T-helper 17 cell (primary cell): ENCODE measurements around the gene DOCK1. TPM values are rescaled to one million over a fixed set of nuclear protein-coding genes. Genes with fewer than 3 reads are reported as not detected.

Experiments used
- ATAC-seq: fragments of 150-1000 bp; cut with Tn5 transposase; 2 replicates; pipeline ENCODE4 v1.10.0; 2021; ENCODE audit warnings: mild to moderate bottlenecking, moderate library complexity
- DNase-seq, 3 donors: peaks; one replicate each; pipeline versions ENCODE4 v3.0.0 to v3.0.0-alpha.2; 2020 to 2021
- H3K9me3 ChIP-seq: one replicate; pipeline ENCODE4 v1.7.0; 2013; ENCODE audit warnings: low read length, mild to moderate bottlenecking; ENCODE audit not compliant: control insufficient read depth, poor library complexity, severe bottlenecking
- H3K27ac Mint-ChIP-seq: one replicate; pipeline ENCODE4 v1.8.0; 2022; ENCODE audit warnings: mild to moderate bottlenecking, moderate library complexity, mixed read lengths
- H3K27me3 Mint-ChIP-seq: one replicate; pipeline ENCODE4 v1.8.0; 2022; ENCODE audit warnings: mixed read lengths
- H3K36me3 Mint-ChIP-seq: one replicate; pipeline ENCODE4 v1.8.0; 2022; ENCODE audit warnings: low read depth, mixed read lengths
- H3K4me1 Mint-ChIP-seq: one replicate; pipeline ENCODE4 v1.8.0; 2022; ENCODE audit warnings: mild to moderate bottlenecking, mixed read lengths
- H3K4me3 Mint-ChIP-seq: one replicate; pipeline ENCODE4 v1.8.0; 2022; ENCODE audit warnings: mild to moderate bottlenecking, moderate library complexity, mixed read lengths
- total RNA-seq, 4 donors: library from RNA in 2 of 4; stranded (reverse) in 2 of 4; gene quantifications; one replicate each; pipeline ENCODE4 v1.2.3 and lab custom pipeline; 2022 to 2026

Gene DOCK1
- total RNA-seq, 2 donors from 2014 or later: 0.76 TPM; not detected in 1

DNA sequence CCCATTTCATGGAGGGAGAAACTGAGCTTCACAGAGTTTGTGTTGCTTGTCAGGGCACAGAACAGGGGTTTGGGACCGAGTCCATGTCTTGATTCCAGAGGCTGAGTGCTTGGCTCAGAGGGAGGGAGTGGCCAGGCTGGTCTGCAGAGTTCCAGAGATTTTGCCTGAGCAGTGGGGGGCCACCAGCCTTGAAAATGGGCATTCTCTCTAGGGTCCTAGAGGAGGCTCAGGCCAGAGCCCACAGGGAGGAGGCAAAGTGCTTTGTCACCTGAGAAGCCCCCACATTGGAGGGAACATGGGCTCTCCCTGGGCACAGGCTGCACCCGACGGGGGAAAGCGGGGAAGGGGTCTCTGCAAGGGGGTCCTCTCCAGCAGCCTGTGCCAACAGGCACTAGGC is 51.5 kb downstream of the DOCK1 start:
- no peaks in the 10 kb centered on the region for H3K27me3 Mint-ChIP-seq
- no peak for ATAC-seq
- no peak overlapping the region for H3K4me3 Mint-ChIP-seq
- no peak overlapping the region for H3K27ac Mint-ChIP-seq
- no peaks in the 10 kb centered on the region for H3K9me3 ChIP-seq
- H3K4me1 Mint-ChIP-seq: no peaks in the 10 kb centered on the region
- no peak for DNase-seq
- no peaks in the 10 kb centered on the region for H3K36me3 Mint-ChIP-seq

DNA sequence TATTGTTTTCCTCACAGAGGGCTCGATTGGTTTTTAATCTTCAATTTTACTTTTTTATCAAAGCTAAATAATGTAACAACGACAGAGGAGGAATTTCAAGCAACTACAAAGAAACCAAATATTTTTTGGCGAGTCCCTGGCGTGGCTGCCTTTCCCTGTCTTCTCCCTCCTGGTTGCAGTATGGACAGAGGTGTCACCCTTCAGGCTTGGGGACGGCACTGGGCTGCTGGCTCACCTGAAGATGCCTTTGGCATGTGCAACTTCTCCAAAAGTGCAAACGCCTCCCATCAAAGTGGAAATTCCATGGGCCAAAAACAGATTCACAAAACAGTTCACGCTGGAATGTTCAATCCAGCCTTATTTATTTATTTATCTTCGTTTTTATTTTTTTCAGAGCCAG is 51.9 kb downstream of the DOCK1 start:
- Mint-ChIP-seq H3K27me3 (no peaks in the 10 kb centered on the region), H3K4me1 (no peaks in the 10 kb centered on the region), H3K27ac (no peak overlapping the region), H3K4me3 (no peak overlapping the region), H3K36me3 (no peaks in the 10 kb centered on the region)
- ATAC-seq (no peak), DNase-seq (no peak)
- H3K9me3 ChIP-seq: no peaks in the 10 kb centered on the region

DNA sequence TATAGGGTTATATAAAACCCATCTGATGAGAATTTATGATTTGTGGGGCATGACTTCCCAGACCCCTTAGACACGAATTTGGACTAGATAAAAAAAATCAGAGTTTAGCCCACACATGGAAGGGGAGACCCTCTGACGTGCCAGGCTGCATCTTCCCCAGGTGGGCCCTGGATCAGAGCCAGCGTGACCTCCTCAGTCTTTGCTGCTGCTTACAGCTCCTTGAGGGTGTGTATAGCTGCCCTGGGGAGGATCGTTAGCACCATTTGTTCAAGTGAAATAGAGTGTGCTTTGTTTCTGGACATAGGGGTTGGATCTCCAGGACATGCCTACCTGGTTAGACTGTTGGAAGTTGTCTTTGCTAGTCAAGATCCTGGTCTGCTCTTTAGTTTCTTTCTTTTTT is 54.2 kb downstream of the DOCK1 start:
- H3K27me3 Mint-ChIP-seq: no peaks in the 10 kb centered on the region
- H3K36me3 Mint-ChIP-seq: no peaks in the 10 kb centered on the region

DNA sequence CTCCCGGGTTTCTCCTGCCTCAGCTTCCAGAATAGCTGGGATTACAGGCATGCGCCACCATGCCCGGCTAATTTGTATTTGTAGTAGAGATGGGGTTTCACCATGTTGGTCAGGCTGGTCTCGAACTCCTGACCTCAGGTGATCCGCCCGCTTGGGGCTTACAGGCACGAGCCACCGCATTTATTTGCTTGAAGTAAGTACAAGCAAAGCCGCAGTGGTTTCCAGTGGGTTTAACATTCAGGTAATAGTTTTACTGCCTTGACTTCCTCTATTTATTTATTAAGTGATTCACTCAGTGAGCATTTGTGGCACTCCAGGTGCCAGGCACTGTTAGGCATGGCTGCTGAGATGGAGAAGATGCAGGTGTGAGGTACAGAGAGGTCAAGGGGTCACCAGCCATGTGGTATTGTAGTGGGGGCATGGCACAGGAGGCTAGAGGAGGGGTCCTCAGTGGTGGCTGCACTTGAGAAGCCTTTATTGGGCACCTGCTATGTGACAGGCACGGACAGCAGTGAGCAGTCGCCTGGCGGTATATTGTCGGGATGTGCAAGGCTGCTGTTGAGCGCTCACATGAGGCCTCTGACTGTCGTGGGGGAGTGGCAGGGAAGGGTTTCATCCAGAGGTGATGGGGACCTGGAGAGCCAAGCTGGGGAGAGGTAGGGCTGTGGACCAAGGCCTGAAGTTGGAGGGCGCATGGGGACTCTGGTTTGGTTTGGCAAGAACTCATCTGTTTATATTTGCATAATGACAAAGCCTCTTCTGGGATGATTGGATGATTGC is 54.9 kb downstream of the DOCK1 start:
- Mint-ChIP-seq H3K36me3 (no peaks in the 10 kb centered on the region), H3K27ac (no peak overlapping the region), H3K4me1 (no peaks in the 10 kb centered on the region), H3K27me3 (no peaks in the 10 kb centered on the region), H3K4me3 (no peak overlapping the region)
- no peak for ATAC-seq
- H3K9me3 ChIP-seq: no peaks in the 10 kb centered on the region
- DNase-seq: no peak

More for the DNA sequence above, 54.2 kb downstream of the DOCK1 start:
- ATAC-seq (no peak), DNase-seq (no peak)
- no peaks in the 10 kb centered on the region for H3K9me3 ChIP-seq
- no peak overlapping the region for H3K27ac Mint-ChIP-seq
- H3K4me1 Mint-ChIP-seq: no peaks in the 10 kb centered on the region
- H3K4me3 Mint-ChIP-seq: no peak overlapping the region

DNA sequence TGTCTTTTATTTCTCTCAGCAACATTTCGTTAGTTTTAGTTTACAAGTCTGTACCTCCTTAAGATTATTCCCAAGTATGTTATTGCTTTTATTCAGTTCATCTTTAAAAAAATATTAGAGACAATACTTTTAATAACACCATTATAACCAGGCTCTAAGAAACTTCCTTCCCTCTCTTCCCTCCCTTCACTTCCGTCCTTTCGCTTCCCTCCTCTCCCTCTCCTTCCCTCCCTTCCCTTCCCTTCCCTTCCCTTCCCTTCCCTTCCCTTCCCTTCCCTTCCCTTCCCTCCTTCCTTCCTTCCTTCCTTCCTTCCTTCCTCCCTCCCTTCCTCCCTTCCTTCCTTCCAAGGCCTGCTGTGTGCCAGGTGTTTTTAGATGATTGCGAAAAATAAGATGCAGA is 58.1 kb downstream of the DOCK1 start:
- Mint-ChIP-seq H3K4me1 (no peaks in the 10 kb centered on the region), H3K4me3 (no peak overlapping the region), H3K27me3 (no peaks in the 10 kb centered on the region), H3K27ac (no peak overlapping the region), H3K36me3 (no peaks in the 10 kb centered on the region)
- DNase-seq: no peak
- H3K9me3 ChIP-seq: no peaks in the 10 kb centered on the region
- no peak for ATAC-seq

DNA sequence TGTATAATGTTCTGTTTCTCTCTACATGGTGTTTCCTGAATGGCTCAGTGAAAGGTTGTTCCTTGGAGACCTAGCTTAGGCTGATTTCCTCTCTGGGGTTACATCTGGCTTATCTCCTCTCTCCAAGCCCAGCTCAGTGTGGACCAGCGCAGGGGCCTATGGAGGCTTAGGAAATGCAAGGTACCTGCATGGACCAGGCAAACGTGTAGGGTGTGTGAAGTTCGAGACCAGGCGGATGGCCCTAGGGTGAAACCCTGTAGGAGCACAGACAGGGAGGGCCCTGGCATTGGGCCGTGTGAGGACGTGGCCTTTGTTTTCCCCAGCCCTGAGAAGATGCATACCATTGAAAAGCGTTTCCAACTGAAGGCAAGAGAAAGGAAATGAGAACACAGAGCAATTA is 59.0 kb downstream of the DOCK1 start:
- no peaks in the 10 kb centered on the region for H3K36me3 Mint-ChIP-seq
- ATAC-seq (no peak), DNase-seq (no peak)
- H3K27me3 Mint-ChIP-seq: no peaks in the 10 kb centered on the region
- no peak overlapping the region for H3K27ac Mint-ChIP-seq
- no peaks in the 10 kb centered on the region for H3K9me3 ChIP-seq
- H3K4me3 Mint-ChIP-seq: no peak overlapping the region
- no peaks in the 10 kb centered on the region for H3K4me1 Mint-ChIP-seq

DNA sequence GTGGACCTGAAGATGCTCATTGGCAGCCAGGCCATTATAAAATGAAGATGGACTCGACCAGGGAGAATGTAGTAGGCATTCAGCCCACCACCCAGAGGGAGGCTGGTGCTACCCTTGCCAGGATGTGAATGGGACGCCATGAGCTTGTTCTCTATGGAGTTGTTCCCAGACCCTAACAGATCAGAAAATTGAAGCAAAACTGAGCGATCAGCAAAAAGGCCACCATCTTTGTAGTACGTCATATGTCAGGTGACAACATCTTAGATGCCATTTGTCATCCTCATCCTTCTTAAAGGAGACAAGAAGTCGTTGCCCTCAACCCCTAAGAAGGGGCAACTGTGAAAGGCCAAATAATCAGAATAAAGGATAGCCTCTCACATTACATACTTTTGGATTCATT is 61.7 kb downstream of the DOCK1 start:
- ATAC-seq (no peak), DNase-seq (no peak)
- Mint-ChIP-seq H3K36me3 (no peaks in the 10 kb centered on the region), H3K27ac (no peak overlapping the region), H3K27me3 (no peaks in the 10 kb centered on the region), H3K4me1 (no peaks in the 10 kb centered on the region), H3K4me3 (no peak overlapping the region)
- no peaks in the 10 kb centered on the region for H3K9me3 ChIP-seq

DNA sequence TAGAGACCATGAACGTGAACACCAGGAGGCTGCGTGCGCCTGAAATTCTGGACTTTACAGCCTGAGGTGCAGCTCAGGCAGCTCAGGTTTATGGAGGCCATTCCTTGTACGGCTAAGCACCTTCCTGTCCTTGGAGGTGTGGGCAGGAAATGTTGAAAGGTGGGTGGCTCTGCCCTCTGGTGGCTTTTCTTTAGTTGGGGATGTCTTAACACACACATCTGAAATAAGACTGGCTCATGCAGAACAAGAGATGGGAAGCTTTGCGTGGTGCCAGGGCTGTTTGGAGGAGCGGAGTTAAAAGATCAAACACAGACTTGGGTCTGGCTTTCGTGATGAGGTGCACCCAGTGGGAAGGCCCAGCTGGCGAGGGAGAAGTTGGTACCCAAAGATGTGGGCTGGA is 64.1 kb downstream of the DOCK1 start:
- H3K36me3 Mint-ChIP-seq: no peaks in the 10 kb centered on the region

DNA sequence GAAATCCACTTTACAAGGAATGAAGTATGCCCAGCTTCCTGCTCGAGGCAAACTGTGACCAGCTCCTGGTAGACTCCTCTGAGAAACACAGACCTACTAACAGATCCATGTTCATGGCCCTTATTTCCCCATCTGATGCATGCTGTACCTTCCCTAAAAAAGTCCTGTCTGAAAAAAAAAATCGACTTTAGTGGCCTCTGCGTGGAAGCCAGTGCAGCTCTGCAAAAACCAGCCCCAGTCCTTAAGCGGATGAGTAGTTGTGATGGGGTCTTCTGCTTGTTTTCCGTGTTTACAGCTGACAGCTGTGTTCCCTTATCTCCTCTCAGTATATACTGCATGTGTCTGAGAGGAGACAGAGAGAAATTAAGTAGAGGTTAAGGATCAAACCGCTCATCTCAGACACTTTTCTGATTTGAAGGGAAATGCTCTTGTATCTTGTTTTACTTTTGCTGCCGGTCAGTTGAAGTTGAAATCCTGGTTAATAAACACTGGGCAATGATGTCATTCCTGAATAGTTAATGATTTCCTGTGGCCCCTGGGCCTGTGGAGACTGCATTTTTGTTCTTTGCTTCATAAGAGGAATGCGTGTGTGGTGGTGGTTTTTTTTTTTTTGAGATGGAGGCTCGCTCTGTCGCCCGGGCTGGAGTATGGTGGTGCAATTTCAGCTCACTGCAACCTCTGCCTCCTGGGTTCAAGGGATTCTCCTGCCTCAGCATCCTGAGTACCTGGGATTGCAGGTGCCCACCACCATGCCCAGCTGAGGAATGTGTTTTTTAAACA is 67.6 kb downstream of the DOCK1 start:
- H3K27ac Mint-ChIP-seq: no peak overlapping the region
- ATAC-seq (no peak), DNase-seq (no peak)
- no peaks in the 10 kb centered on the region for H3K9me3 ChIP-seq
- H3K27me3 Mint-ChIP-seq: no peaks in the 10 kb centered on the region
- H3K4me1 Mint-ChIP-seq: no peaks in the 10 kb centered on the region
- H3K4me3 Mint-ChIP-seq: no peak overlapping the region
- no peaks in the 10 kb centered on the region for H3K36me3 Mint-ChIP-seq

More for the DNA sequence above, 64.1 kb downstream of the DOCK1 start:
- Mint-ChIP-seq H3K27ac (no peak overlapping the region), H3K4me1 (no peaks in the 10 kb centered on the region), H3K4me3 (no peak overlapping the region), H3K27me3 (no peaks in the 10 kb centered on the region)
- no peak for DNase-seq
- no peak for ATAC-seq
- H3K9me3 ChIP-seq: no peaks in the 10 kb centered on the region

DNA sequence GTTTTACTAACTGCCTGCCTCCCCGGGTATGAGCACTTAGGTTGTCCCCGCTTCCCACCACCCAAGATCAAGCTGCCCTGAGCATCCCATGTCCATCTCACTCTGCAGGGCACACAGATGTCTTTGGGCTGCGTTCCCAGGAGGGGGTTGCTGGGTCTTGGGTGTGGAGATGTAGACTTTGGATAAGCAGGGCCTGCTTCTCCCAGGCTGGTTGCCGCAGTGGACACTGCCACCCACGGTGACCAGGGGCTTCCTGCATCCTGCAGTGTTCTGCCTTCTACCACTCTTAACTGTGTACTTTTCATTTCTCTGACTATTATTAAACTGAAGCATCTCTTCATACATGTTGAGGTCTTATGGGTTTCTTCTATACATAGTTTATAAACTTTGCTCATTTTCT is 70.0 kb downstream of the DOCK1 start:
- H3K4me1 Mint-ChIP-seq: no peaks in the 10 kb centered on the region
- H3K9me3 ChIP-seq: no peaks in the 10 kb centered on the region
- no peak for ATAC-seq
- DNase-seq: no peak
- no peaks in the 10 kb centered on the region for H3K27me3 Mint-ChIP-seq
- H3K27ac Mint-ChIP-seq: no peak overlapping the region
- no peak overlapping the region for H3K4me3 Mint-ChIP-seq
- no peaks in the 10 kb centered on the region for H3K36me3 Mint-ChIP-seq

DNA sequence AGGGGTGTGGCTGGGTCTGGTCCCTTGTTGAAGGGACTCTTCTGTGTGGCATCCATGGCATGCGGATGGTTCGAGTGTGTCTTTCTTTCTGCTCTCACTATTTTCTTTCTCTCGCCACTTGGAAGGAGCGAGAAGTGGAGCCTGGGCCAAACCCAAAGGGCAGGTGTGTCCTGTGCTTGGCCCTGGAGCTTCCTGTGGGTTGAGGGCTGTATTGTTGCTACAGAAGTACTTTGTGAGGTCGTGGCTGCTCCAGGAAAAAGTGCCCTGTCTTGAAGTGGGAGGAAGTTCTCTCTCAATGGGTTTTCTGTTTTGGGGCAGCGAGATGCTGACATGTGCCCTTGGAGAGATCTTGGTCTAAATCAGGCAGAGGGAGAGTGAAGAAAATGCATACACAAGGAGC is 72.0 kb downstream of the DOCK1 start:
- DNase-seq (no peak), ATAC-seq (no peak)
- no peaks in the 10 kb centered on the region for H3K9me3 ChIP-seq
- H3K36me3 Mint-ChIP-seq: no peaks in the 10 kb centered on the region
- no peaks in the 10 kb centered on the region for H3K27me3 Mint-ChIP-seq
- H3K4me1 Mint-ChIP-seq: no peaks in the 10 kb centered on the region
- no peak overlapping the region for H3K27ac Mint-ChIP-seq
- no peak overlapping the region for H3K4me3 Mint-ChIP-seq

DNA sequence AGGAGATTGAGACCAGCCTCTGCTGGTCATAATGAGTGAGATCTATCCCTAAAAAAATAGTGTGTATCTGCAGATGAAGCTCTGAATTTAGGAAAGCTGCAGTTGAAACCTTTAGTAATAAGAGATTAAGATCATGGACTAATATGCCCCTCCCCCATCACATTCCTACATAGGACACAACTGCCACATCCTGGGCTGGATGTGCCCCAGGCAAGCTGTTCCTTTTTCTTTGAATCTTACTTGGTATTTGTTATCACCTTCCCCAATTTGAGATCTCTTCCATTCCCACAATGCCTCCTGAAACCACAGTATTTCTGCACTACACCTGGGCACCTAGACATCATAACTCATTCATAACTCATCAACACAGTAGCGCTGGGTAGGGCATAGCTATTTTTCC is 74.1 kb downstream of the DOCK1 start:
- no peak for DNase-seq
- Mint-ChIP-seq H3K4me3 (no peak overlapping the region), H3K4me1 (no peaks in the 10 kb centered on the region), H3K36me3 (no peaks in the 10 kb centered on the region), H3K27me3 (no peaks in the 10 kb centered on the region), H3K27ac (no peak overlapping the region)
- no peak for ATAC-seq
- H3K9me3 ChIP-seq: no peaks in the 10 kb centered on the region

DNA sequence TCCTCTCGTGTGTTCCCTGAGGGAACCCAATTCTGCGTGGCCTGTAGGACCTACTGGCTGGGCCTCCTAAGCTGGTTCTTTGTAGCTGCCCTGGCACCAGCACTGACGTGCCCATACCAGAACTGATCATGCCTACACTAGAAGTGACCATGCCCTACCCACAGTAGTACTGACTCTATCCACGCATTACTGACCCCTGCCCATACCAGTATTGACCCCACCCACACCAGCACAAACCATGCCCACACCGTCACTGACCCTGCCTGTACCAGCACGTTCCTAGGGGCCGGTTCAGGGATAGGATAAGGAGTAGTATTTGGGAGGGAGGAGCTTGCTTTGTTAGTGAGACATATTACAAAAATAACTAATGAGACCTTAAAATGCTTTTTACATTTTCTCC is 88.0 kb downstream of the DOCK1 start:
- DNase-seq (no peak), ATAC-seq (no peak)
- Mint-ChIP-seq H3K4me3 (no peak overlapping the region), H3K27me3 (peaks cover 7% of the 10 kb centered on the region), H3K27ac (no peak overlapping the region), H3K36me3 (no peaks in the 10 kb centered on the region), H3K4me1 (no peaks in the 10 kb centered on the region)
- H3K9me3 ChIP-seq: no peaks in the 10 kb centered on the region
